GM19397 (cell line): ENCODE results near the gene TEC.

Experiments used
- ATAC-seq: cut with Tn5 transposase; IDR thresholded peaks from one replicate; pipeline ENCODE4 v1.9.1; 2021; ENCODE audit warnings: mild to moderate bottlenecking, moderate library complexity; ENCODE audit not compliant: unreplicated experiment

The TEC gene

DNA sequence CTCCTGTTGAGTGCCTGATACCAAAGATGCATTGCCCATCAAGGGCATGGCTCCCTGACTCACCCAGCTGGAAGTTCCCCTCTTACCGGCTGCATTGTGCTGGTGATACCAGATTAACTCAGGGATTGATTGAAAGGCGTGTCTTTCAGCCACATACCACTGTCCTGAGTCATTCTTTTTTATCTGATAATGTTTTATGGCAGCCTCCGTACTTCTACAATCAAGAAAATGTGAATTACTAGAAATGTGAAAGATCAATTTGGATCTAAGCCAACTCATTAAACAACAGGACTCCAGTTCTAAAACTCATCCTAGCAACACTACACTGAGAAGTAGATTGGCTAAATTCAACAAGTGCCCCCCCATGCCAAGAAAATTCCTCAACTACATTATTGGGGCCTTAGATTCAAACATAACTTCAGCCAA is 175.6 kb downstream of the TEC start:
- no peak for ATAC-seq

DNA sequence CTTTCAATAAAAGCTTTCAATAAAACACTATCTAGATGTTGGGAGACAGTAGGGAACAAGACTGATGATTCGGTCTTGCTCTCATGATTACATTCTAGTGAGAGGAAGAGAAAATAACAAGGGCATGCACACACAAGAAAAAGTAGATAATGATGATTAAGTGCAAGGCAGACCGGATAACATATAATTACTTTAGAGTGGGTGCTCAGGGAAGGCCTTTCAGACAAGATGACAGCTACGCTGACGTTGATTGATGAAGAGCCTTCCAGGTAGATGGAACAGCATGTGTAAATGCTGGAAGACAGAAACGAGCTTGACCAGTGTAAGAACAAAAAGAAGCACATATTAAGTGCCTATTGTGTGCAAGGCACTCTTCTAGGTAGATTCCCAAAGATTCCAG is 179.0 kb downstream of the TEC start:
- no peak for ATAC-seq

DNA sequence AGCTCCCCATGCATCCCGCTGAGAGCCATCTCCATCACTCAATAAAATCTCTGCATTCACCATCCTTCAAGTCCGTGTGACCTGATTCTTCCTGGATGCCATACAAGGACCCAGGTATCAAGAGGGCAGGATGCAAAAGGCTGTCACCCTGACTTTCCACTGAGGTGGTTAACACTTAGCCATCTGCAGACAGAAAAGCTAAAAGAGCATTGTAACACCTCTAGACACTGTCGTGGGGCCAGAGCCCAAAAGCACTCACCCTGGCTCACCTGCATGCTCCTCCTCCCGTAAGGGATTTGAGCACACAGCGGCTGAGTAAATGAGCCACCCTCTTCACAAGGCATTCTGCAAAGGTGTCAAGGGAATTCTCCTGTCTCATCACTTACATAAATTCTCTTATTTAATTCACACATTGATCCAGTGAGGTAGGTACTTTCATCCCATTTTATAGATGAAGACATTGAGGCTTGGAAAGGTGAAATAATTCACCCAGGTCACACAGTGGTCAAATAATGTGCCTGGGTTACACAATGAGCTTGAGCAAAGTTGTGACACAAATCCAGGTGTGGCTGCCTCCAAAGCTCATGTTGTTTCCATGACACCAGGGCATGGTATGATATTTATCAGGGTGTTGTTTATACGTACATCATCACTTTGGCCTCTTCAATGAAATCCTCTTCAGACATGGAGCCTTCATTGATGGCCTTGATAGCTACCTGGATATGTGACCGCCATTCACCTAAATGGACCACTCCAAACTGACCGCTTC is 183.6 kb downstream of the TEC start:
- no peak for ATAC-seq
